Stimulated activated CD4-positive, alpha-beta T cell treated with anti-CD3 and anti-CD28 coated beads, TNF-alpha, amount 100 ng/mL, for 1 hour (primary cell): ENCODE results near the gene TNFRSF25.
A peak's percentile ranks its signal among the peaks of the same experiment; 100 is the strongest.
"Not testable (repeated sequence)": the region's sequence is repeated elsewhere in the genome, so short reads cannot be mapped to it uniquely, and the experiment has no call there.

ENCODE experiments used
- DNase-seq, 3 donors: peaks; one replicate each; pipeline ENCODE4 v3.0.0-alpha.2; 2020; ENCODE audit warnings: low read depth in 3 of 3, low spot score in 1 of 3

Gene TNFRSF25

DNA sequence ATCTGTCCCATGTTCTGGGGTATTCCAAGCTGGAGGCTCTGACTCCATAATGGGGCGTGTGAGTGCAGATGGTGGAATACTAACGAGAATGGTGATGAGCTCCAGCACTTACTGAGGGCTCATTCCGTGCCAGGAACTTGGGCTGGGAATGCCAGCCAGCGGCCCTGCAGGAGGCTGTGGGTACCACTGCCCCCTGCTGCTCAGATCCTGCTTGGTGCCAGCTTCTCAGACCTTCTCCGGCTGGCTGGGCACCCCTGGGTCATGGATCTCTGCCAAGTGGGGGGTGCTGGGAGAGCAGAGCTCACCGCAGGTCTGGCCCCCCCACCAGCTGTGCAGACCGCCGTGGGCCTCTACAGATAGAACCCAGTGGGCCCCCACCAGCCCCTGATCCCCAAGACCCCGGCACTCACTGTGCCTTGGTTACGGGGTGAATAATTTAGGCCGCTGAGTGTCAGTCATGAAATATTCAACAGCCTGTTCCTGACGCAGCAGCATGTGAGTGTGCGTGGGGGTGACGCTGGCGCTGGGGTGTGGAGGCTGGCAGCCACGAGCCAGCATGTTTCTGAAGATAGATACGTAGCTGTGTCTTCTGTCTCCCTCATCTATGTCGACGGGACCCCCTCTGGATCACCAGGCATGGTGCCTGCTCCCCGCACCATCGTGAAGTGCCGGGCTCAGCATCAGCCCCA lies 28.8 kb downstream of the TNFRSF25 start:
- not testable (repeated sequence) for DNase-seq

- DNase-seq, result not testable (repeated sequence)
Measured at GRCh38 chr1:6436277-6436676, 29.7 kb downstream of the TNFRSF25 start.

DNA sequence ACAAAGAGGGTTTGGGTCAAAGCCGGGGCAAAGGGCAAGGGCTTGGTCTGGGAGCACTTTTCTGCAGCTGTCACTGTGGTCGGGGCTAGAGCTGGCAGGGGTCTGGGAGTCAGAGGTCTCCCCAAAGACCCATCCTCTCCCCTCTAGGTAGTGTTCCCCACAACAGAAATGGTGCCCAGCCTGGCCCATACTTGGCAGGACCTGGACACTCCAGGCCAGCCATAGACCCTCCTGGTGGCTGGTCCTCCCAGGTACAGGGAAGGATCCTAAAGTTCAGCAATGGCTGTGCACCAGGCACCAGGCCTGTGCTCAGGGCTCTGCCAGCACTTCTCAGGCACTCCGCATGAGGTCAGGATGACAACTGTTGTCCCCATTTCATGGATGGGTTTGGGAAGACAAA lies 30.4 kb downstream of the TNFRSF25 start:
- no peak for DNase-seq

DNA sequence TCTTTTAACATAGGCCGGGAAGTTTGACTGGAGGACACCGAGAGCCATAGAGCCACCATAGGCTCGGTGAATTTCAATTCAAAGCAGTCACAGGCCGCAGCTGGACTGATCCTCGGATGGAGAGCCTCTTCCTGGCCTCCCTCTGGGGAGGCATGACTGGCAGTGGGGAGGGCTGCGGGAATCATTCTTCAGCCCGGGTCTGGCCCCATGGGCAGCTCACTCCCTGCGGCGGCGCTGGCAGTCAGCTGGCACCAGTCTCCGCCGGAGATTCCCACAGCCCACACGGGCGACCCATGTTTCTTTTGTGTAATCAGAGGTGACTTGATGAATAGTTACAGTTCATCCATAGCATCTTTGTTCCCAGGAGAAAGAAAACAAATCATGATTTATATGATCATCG lies 30.8 kb downstream of the TNFRSF25 start:
- no peak for DNase-seq

DNA sequence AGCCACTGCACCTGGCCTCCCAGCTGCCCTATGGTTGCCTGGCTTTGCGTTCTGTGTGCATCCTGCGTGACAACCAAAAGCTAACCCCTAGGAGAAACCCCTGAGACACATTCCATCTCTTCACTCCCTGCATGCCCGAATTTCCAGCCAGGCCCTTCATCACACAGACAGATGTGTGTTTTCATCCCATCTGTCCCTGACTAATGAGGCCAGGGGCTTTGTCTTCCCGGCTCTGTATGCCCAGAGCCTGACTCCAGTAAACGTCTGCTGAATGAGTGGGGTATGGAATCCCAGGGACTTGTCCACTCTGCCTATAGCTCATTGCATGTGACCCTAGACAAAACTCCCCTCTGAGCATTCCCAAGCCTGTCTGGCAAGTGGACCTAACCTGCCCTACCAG lies 31.8 kb downstream of the TNFRSF25 start:
- DNase-seq, result no peak

DNA sequence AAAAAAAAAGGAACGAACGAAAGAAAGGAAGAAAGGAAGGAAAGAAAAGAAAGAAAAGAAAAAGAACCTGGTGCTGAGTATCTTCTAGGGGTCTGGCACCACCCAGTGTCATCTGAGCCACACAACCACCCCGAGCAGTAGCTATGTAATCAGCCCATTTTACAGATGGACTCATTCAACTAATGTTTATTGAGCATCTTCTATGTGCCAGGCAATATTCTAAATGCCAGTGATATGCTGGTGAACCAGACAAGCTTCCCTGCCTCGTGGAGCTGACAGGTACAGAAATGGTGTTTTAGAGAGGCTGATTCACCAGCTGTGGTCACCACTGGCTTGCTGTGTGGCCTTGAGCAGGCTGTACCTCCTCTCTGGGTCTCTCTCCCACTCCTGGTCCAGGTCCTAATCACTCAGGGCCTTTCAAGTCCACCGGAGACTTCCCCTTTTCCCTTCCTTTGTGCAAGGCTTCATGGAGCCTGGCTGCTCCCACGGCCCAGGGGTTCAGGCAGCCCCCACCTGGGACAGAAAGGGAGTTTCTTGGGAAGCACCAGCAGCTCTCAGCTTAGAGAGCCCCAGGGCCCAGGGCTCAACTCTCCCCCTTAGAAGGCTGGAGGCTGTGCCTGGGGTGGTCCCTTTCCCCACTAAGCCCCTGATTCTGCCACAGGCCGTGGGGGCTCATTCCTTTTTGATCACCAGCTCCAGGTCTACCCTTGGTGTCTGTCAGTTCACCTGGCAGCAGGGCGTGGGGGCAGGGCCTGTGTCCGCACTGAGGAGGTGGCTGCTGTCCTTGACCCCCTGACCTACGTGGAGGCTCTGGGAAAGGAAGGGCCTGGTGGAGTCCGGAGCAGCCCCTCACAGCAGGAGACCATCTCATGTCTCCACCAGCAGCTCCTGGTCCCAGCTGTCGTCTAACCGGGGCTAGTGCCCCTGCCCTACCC lies 34.1 kb downstream of the TNFRSF25 start:
- not testable (repeated sequence) for DNase-seq

- DNase-seq, result not testable (repeated sequence)
Measured at GRCh38 chr1:6429660-6430411, 36.1 kb downstream of the TNFRSF25 start.

DNA sequence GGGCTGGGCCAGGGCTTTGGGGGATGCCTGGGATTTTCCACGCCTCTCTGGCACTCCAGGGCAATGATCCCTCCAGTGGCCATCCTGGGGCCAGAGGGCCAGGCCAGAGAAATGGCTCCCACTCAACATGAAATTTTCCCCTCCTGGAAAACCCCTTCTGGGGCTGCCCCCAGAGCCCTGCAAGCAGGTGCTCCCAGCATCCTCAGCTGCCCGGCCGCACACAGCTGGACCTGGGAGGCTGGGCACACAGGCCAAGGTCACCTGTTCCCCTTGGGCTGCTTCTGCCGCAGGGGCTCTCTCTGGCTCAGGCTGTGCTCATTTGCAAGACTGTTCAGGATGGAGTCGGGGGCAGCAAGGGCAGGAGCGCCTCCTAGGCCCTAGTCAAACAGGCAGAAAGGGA lies 37.5 kb downstream of the TNFRSF25 start:
- not testable (repeated sequence) for DNase-seq

- DNase-seq, result no peak
Measured at GRCh38 chr1:6427441-6428390, 38.3 kb downstream of the TNFRSF25 start.

DNA sequence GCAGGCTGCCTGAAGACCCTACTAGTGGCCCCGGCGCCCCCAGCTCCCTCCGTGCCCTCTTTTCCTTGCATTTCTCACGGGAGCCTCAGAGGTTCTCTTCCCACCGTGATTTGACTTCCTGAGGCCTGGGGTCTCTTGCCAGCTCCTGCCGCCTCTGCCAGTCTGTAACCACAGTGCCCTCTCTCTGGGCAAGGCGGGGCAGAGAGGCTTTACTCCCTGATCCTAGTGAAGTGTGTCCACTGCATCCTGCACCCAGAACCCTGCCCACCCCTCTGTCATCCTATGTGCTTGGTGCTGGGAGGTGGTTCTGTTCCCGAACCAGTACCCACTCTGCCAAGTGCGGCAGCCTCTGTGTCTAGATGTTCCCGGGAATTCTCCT lies 39.0 kb downstream of the TNFRSF25 start:
- DNase-seq, result no peak

- no peak for DNase-seq
Measured at GRCh38 chr1:6426277-6426971, 39.5 kb downstream of the TNFRSF25 start.

- no peak for DNase-seq
Measured at GRCh38 chr1:6425658-6426057, 40.3 kb downstream of the TNFRSF25 start.

GRCh38 chr1:6424619-6425593 lies 41.1 kb downstream of the TNFRSF25 start, which contains the start of gene ESPN:
Gene ESPN (plus strand): TSS chr1:6424776. CDS start chr1:6424956, 180 bp downstream.
- no peak for DNase-seq

DNA sequence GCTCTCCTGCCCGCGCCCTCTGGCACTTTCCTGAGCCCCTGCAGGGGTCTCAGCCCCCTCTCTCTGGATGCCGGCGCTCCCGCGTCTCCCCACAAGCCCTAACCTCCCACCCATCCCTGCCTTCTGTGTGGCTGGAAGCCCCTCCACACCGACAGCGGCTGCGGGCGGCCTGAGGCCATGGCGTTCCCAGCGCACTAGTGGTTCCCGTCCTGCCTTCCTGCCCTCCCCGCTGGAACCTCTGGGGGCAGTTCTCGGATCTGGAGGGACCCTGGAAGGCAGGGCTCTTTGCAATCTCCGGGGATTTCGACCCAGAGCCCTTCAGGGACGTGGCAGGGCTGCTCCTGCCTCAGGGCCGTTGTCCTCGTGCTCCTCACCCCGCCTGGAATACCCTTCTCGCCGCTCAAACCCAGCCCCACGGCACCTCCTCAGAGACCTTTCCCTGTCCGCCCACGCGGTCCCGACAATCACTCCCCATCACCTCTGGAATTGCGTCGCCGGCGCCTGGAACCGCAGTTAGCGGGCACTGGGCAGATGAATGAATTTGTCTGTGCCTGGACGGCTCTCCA lies 41.9 kb downstream of the TNFRSF25 start:
- DNase-seq, result no peak

DNA sequence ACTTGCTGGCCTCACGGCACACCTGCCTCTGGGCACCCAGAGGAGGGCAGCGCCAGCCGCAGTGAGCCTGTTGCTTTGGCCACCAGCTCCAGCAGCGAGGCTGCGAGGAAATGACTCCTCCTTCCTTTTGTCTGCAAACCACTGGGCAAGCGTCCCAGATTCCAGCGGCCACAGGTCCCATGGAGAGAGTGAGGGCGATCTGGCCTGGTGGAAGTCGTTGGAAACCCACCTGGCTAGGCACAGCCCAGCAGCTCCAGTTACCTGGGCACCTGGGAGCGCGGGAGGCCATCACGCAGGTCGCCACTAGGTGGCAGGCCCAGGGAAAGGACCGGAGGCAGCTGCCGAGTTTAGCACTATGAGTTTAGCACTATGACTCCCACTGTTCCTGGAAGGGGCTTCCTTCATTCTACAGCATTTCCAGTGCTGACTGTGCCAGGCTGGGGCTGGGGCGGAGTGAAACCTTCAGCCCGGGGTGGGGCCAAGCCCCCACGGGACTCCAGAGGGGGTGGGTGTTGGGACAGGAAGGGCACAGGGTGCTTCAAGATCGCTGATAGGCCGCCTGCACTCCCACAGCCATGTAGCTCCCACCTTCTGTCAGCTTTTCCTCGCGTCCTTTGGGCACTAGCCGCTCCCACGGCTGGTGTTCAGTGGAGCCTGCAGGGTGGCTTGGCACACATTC lies 42.5 kb downstream of the TNFRSF25 start:
- peak; percentile 38 to 64 (median 48) for DNase-seq

- no peak for DNase-seq
Measured at GRCh38 chr1:6421266-6421665, 44.7 kb downstream of the TNFRSF25 start.

- DNase-seq, result no peak
Measured at GRCh38 chr1:6420454-6421042, 45.4 kb downstream of the TNFRSF25 start.
